ENCODE measurements around the gene CRACR2A. TPM values are rescaled to one million over a fixed set of nuclear protein-coding genes. Genes with fewer than 3 reads are reported as not detected.

The CRACR2A gene
- total RNA-seq, 4 donors from 2014 or later: 0.47 to 1.7 (median 1.1) TPM

GRCh38 chr12:3777206-3777809 lies 24.4 kb upstream of the CRACR2A start:
- Histone ChIP-seq H3K4me1 (peaks cover 0 to 4% of the 10 kb centered on the region in 2 donors), H3K4me3 (no peak overlapping the region), H3K27me3 (no peaks in the 10 kb centered on the region), H3K9me3 (no peaks in the 10 kb centered on the region), H3K36me3 (no peaks in the 10 kb centered on the region), H3K27ac (no peak overlapping the region)
- no peak for DNase-seq
- in situ Hi-C loops (cut with MboI; ENCODE audit: low sequenced_read_pairs in 4 of 4): loop anchor here (5.0 to 25.0 kb wide), 5 partner anchors 113 to 640 kb away; no protein-coding TSS in a partner anchor
- peak; percentile 83 to 85 for ATAC-seq
- TF ChIP-seq POLR2A (IDR thresholded peaks at IDR 0.05) (no peak), CTCF (IDR thresholded peaks at IDR 0.05 in 4 of 5, conservative IDR thresholded peaks at IDR 0.05 in 1 of 5) (peak; percentile 44 to 71 (median 56))
- intact Hi-C loops (cut with DNase I; ENCODE audit: low total_unique reads): loop anchor here (1.0 to 10.0 kb wide), 3 partner anchors 120 to 477 kb away; no protein-coding TSS in a partner anchor

GRCh38 chr12:3775385-3776035 lies 22.6 kb upstream of the CRACR2A start:
- DNase-seq (no peak), ATAC-seq (no peak)
- H3K27ac ChIP-seq: no peak overlapping the region
- in situ Hi-C loops (cut with MboI; ENCODE audit: low sequenced_read_pairs in 4 of 4) (loop anchor here (5.0 to 25.0 kb wide), 5 partner anchors 111 to 638 kb away; no protein-coding TSS in a partner anchor), intact Hi-C loops (cut with DNase I; ENCODE audit: low total_unique reads) (loop anchor here (10.0 kb wide), 1 partner anchor 241 kb away; no protein-coding TSS in a partner anchor)
- H3K27me3 ChIP-seq: no peaks in the 10 kb centered on the region
- no peaks in the 10 kb centered on the region for H3K36me3 ChIP-seq
- TF ChIP-seq POLR2A (IDR thresholded peaks at IDR 0.05) (no peak), CTCF (IDR thresholded peaks at IDR 0.05 in 4 of 5, conservative IDR thresholded peaks at IDR 0.05 in 1 of 5) (no peak)
- H3K4me1 ChIP-seq: peaks cover 0 to 12% of the 10 kb centered on the region in 2 donors
- H3K9me3 ChIP-seq: no peaks in the 10 kb centered on the region
- no peak overlapping the region for H3K4me3 ChIP-seq

DNA sequence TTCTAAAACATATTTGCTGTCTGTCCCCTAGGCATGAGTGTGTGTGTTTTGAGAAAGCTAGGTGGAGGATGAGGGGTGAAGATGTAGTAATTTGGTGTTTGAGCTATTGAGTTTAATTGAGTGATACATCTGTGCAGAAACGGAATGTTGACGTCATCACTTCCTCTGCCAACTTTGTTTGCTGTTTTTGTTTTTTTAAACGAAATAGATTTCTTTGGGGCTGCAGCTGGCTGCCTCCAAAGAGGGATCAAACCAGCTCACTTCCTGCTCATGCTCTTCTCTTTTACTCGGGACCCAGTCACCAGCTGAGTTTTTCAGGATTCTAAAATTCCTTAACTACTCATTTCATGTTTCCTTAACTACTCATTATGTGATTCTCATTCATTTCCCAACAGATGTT lies 19.5 kb upstream of the CRACR2A start:
- Histone ChIP-seq H3K36me3 (no peaks in the 10 kb centered on the region), H3K9me3 (no peaks in the 10 kb centered on the region), H3K27me3 (no peaks in the 10 kb centered on the region), H3K27ac (no peak overlapping the region), H3K4me3 (no peak overlapping the region), H3K4me1 (peaks cover 0 to 12% of the 10 kb centered on the region in 2 donors)
- intact Hi-C loops (cut with DNase I; ENCODE audit: low total_unique reads): loop anchor here (10.0 kb wide), 1 partner anchor 238 kb away; no protein-coding TSS in a partner anchor
- ATAC-seq: no peak
- in situ Hi-C loops (cut with MboI; ENCODE audit: low sequenced_read_pairs in 4 of 4): loop anchor here (10.0 kb wide), 3 partner anchors 108 to 478 kb away; no protein-coding TSS in a partner anchor
- no peak for DNase-seq
- no peak for TF ChIP-seq CTCF (IDR thresholded peaks at IDR 0.05 in 4 of 5, conservative IDR thresholded peaks at IDR 0.05 in 1 of 5)
- no peak for TF ChIP-seq POLR2A (IDR thresholded peaks at IDR 0.05)

- no peaks in the 10 kb centered on the region for H3K36me3 ChIP-seq
- no peak overlapping the region for H3K4me3 ChIP-seq
- DNase-seq (peak; percentile 30 to 59), ATAC-seq (peak; percentile 74 to 91)
- no peaks in the 10 kb centered on the region for H3K9me3 ChIP-seq
- TF ChIP-seq POLR2A (IDR thresholded peaks at IDR 0.05): no peak
- TF ChIP-seq CTCF (IDR thresholded peaks at IDR 0.05 in 4 of 5, conservative IDR thresholded peaks at IDR 0.05 in 1 of 5): no peak
- no peak overlapping the region for H3K27ac ChIP-seq
- intact Hi-C loops (cut with DNase I; ENCODE audit: low total_unique reads): loop anchor here (10.0 kb wide), 1 partner anchor 237 kb away; no protein-coding TSS in a partner anchor
- peaks cover 0 to 12% of the 10 kb centered on the region in 2 donors for H3K4me1 ChIP-seq
- H3K27me3 ChIP-seq: no peaks in the 10 kb centered on the region
- in situ Hi-C loops (cut with MboI; ENCODE audit: low sequenced_read_pairs in 4 of 4): loop anchor here (10.0 kb wide), 3 partner anchors 107 to 477 kb away; no protein-coding TSS in a partner anchor
Observed at GRCh38 chr12:3771853-3772252, 18.9 kb upstream of the CRACR2A start.
